Bronchial epithelial cell (primary cell): ENCODE data around the gene NAA38. TPM values are rescaled to one million over a fixed set of nuclear protein-coding genes. Genes with fewer than 3 reads are reported as not detected.

Experiments
- DNase-seq: peaks from one replicate; pipeline ENCODE4 v3.0.0-alpha.2; 2010; ENCODE audit warnings: low read depth
- FAIRE-seq: peaks from 2 replicates; lab custom pipeline; 2011; peaks lifted over from hg19 to GRCh38; lab: Jason Lieb, UNC
- H3K27me3 ChIP-seq: 2 replicates; pipeline ENCODE4 v1.5.1; 2011; ENCODE audit warnings: low read length; ENCODE audit not compliant: control insufficient read depth, insufficient read depth
- H3K36me3 ChIP-seq: 2 replicates; pipeline ENCODE4 v1.5.1; 2011; ENCODE audit warnings: low read length; ENCODE audit not compliant: control insufficient read depth, insufficient read depth
- H3K4me3 ChIP-seq: 2 replicates; pipeline ENCODE4 v1.5.1; 2011; ENCODE audit warnings: mild to moderate bottlenecking, low read depth, low read length, control low read depth
- total RNA-seq: library from RNA; depleted of rRNA; stranded (reverse); fragments of >200 nt; gene quantifications from 2 replicates; pipeline ENCODE4 v1.2.1, GENCODE V29; 2014
- TF ChIP-seq, protein P1 (sequence below): IDR thresholded peaks from 2 replicates; pipeline ENCODE4 v1.5.1; 2011; ENCODE audit warnings: mild to moderate bottlenecking, moderate library complexity, low read length, control low read depth, inconsistent platforms; ENCODE audit not compliant: insufficient read depth, severe bottlenecking

The NAA38 gene
- total RNA-seq, 1 donor from 2014 or later: 36.6 TPM

- Histone ChIP-seq H3K27me3 (no peaks in the 10 kb centered on the region), H3K4me3 (no peak within 1 kb of the TSS), H3K36me3 (peaks cover 34% of the 10 kb centered on the region)
- TF ChIP-seq, protein P1, sequence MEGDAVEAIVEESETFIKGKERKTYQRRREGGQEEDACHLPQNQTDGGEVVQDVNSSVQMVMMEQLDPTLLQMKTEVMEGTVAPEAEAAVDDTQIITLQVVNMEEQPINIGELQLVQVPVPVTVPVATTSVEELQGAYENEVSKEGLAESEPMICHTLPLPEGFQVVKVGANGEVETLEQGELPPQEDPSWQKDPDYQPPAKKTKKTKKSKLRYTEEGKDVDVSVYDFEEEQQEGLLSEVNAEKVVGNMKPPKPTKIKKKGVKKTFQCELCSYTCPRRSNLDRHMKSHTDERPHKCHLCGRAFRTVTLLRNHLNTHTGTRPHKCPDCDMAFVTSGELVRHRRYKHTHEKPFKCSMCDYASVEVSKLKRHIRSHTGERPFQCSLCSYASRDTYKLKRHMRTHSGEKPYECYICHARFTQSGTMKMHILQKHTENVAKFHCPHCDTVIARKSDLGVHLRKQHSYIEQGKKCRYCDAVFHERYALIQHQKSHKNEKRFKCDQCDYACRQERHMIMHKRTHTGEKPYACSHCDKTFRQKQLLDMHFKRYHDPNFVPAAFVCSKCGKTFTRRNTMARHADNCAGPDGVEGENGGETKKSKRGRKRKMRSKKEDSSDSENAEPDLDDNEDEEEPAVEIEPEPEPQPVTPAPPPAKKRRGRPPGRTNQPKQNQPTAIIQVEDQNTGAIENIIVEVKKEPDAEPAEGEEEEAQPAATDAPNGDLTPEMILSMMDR: no peak
- FAIRE-seq (no peak), DNase-seq (no peak)
Measured at GRCh38 chr17:7854851-7855659, 2.3 kb downstream of the NAA38 start, which contains the start of gene TMEM88. Gene TMEM88 (plus strand): TSS chr17:7855066. CDS start chr17:7855075, 9 bp downstream.

DNA sequence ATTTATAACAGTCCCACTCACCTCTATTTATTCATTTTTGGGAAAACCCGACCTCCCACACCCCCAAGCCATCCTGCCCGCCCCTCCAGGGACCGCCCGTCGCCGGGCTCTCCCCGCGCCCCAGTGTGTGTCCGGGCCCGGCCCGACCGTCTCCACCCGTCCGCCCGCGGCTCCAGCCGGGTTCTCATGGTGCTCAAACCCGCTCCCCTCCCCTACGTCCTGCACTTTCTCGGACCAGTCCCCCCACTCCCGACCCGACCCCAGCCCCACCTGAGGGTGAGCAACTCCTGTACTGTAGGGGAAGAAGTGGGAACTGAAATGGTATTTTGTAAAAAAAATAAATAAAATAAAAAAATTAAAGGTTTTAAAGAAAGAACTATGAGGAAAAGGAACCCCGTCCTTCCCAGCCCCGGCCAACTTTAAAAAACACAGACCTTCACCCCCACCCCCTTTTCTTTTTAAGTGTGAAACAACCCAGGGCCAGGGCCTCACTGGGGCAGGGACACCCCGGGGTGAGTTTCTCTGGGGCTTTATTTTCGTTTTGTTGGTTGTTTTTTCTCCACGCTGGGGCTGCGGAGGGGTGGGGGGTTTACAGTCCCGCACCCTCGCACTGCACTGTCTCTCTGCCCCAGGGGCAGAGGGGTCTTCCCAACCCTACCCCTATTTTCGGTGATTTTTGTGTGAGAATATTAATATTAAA lies 3.1 kb downstream of the NAA38 start:
- no peak for DNase-seq
- no peak for FAIRE-seq
- Histone ChIP-seq H3K27me3 (no peaks in the 10 kb centered on the region), H3K4me3 (no peak overlapping the region), H3K36me3 (peaks cover 40% of the 10 kb centered on the region)
- TF ChIP-seq, protein P1: no peak

- FAIRE-seq (no peak), DNase-seq (no peak)
- Histone ChIP-seq H3K4me3 (no peak overlapping the region), H3K36me3 (peaks cover 44% of the 10 kb centered on the region), H3K27me3 (no peaks in the 10 kb centered on the region)
- TF ChIP-seq, protein P1: no peak
Measured at GRCh38 chr17:7853691-7854038, 3.7 kb downstream of the NAA38 start.

- H3K4me3 ChIP-seq: no peak overlapping the region
- TF ChIP-seq, protein P1: no peak
- peaks cover 45% of the 10 kb centered on the region for H3K36me3 ChIP-seq
- no peaks in the 10 kb centered on the region for H3K27me3 ChIP-seq
- FAIRE-seq (no peak), DNase-seq (no peak)
Measured at GRCh38 chr17:7852919-7853690, 4.3 kb downstream of the NAA38 start.

DNA sequence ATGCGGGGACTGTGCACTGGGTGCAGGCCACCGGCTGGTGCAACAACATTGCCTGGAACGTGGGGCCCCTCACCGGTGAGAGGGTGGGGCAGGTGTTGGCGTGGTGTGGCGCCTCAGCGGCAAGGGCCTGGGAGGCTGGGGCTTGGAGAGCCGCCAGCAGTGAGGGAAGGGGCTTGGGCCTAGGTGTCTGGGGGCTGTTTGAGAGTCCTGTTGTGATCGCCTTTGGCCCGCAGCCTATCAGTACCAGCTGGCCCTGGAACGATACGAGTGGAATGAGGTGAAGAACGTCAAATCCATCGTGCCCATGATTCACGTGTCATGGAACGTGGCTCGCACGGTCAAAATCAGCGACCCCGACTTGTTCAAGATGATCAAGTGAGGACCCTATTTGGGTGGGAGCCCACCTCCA lies 5.1 kb downstream of the NAA38 start:
- Histone ChIP-seq H3K27me3 (no peaks in the 10 kb centered on the region), H3K4me3 (no peak overlapping the region), H3K36me3 (peaks cover 50% of the 10 kb centered on the region)
- no peak for FAIRE-seq
- TF ChIP-seq, protein P1: no peak
- DNase-seq: no peak
